CD4-positive, CD25-positive, alpha-beta regulatory T cell (primary cell): Measurements from ENCODE around the gene CDAN1. TPM values are rescaled to one million over a fixed set of nuclear protein-coding genes. Genes with fewer than 3 reads are reported as not detected.

Source experiments
- ATAC-seq, 2 donors: fragments of 150-1000 bp; cut with Tn5 transposase; one replicate each; pipeline ENCODE4 v1.10.0; 2021; ENCODE audit warnings: low read depth in 2 of 2, moderate number of reproducible peaks in 2 of 2, moderate library complexity in 1 of 2
- DNase-seq, 3 donors: peaks; one replicate each; pipeline versions ENCODE4 v3.0.0 to v3.0.0-alpha.2; 2012 to 2022; ENCODE audit warnings: mixed read lengths in 1 of 3
- H3K27ac ChIP-seq: one replicate; pipeline ENCODE4 v1.7.0; 2013; ENCODE audit warnings: mild to moderate bottlenecking, low read length; ENCODE audit not compliant: insufficient read depth, poor library complexity, severe bottlenecking
- H3K27me3 ChIP-seq: one replicate; pipeline ENCODE4 v1.7.0; 2013; ENCODE audit warnings: low read length; ENCODE audit not compliant: control insufficient read depth, insufficient read depth
- H3K36me3 ChIP-seq: one replicate; pipeline ENCODE4 v1.7.0; 2013; ENCODE audit warnings: mild to moderate bottlenecking, low read length, moderate library complexity; ENCODE audit not compliant: control insufficient read depth, insufficient read depth
- H3K4me1 ChIP-seq: 2 replicates; pipeline ENCODE4 v1.7.0; 2013; ENCODE audit warnings: mild to moderate bottlenecking, low read length; ENCODE audit not compliant: insufficient read depth, control insufficient read depth, poor library complexity, severe bottlenecking
- H3K4me3 ChIP-seq: one replicate; pipeline ENCODE4 v1.7.0; 2013; ENCODE audit warnings: low read depth, mild to moderate bottlenecking, low read length, moderate library complexity
- H3K9me3 ChIP-seq, 2 experiments: 1 replicate in 1 of 2; 2 replicates in 1 of 2; pipeline ENCODE4 v1.7.0; 2013; ENCODE audit warnings: low read length in 2 of 2, mild to moderate bottlenecking in 1 of 2, moderate library complexity in 1 of 2; ENCODE audit not compliant: control insufficient read depth in 2 of 2
- H3K27ac Mint-ChIP-seq, 3 donors: one replicate each; pipeline ENCODE4 v1.8.0; 2020 to 2022; ENCODE audit warnings: mild to moderate bottlenecking in 3 of 3, mixed read lengths in 3 of 3, moderate library complexity in 2 of 3
- H3K27me3 Mint-ChIP-seq: one replicate; pipeline ENCODE4 v1.8.0; 2022; ENCODE audit warnings: mild to moderate bottlenecking, mixed read lengths
- H3K36me3 Mint-ChIP-seq: one replicate; pipeline ENCODE4 v1.8.0; 2020; ENCODE audit warnings: mixed read lengths
- H3K4me1 Mint-ChIP-seq, 4 donors: one replicate each; pipeline ENCODE4 v1.8.0; 2020 to 2022; ENCODE audit warnings: mixed read lengths in 4 of 4, mild to moderate bottlenecking in 1 of 4
- H3K4me3 Mint-ChIP-seq, 4 donors: one replicate each; pipeline ENCODE4 v1.8.0; 2020 to 2022; ENCODE audit warnings: mild to moderate bottlenecking in 4 of 4, mixed read lengths in 4 of 4, moderate library complexity in 3 of 4
- H3K9me3 Mint-ChIP-seq, 7 donors: one replicate each; pipeline ENCODE4 v1.8.0; 2020 to 2022; ENCODE audit warnings: mixed read lengths in 7 of 7, mild to moderate bottlenecking in 3 of 7, moderate library complexity in 2 of 7
- polyA plus RNA-seq, 4 donors: library from polyadenylated mRNA; unstranded; fragments of 300-500 nt; fragmentation: Illumina TruSeq; gene quantifications; one replicate each; pipeline ENCODE4 v1.2.3, GENCODE V29; 2021
- total RNA-seq: library from RNA; stranded (reverse); gene quantifications from one replicate; pipeline ENCODE4 v1.2.3, GENCODE V29; 2022

CDAN1 gene
- total and polyA plus RNA-seq, 5 donors from 2014 or later, result 6.5 to 26.9 (median 6.9) TPM

- H3K4me3 ChIP-seq, result no peak overlapping the region
- no peaks in the 10 kb centered on the region for H3K9me3 Mint-ChIP-seq
- H3K27me3 ChIP-seq, result no peaks in the 10 kb centered on the region
- no peaks in the 10 kb centered on the region for H3K27me3 Mint-ChIP-seq
- no peak overlapping the region for H3K4me3 Mint-ChIP-seq
- no peak for ATAC-seq
- H3K4me1 ChIP-seq, result no peaks in the 10 kb centered on the region
- peak overlapping the region in 1 of 3 donors; percentile 20 for H3K27ac Mint-ChIP-seq
- no peak overlapping the region for H3K27ac ChIP-seq
- peaks cover 17% of the 10 kb centered on the region for H3K36me3 ChIP-seq
- no peaks in the 10 kb centered on the region for H3K4me1 Mint-ChIP-seq
- peaks cover 27% of the 10 kb centered on the region for H3K36me3 Mint-ChIP-seq
- no peak for DNase-seq
- H3K9me3 ChIP-seq, result no peaks in the 10 kb centered on the region
These were observed 57.4 kb downstream of the CDAN1 start for GRCh38 chr15:42679285-42680141.

GRCh38 chr15:42675021-42675420, 61.9 kb downstream of the CDAN1 start:
- no peak for ATAC-seq
- Histone ChIP-seq H3K4me1 (no peaks in the 10 kb centered on the region), H3K4me3 (no peak overlapping the region), H3K27ac (no peak overlapping the region), H3K9me3 (no peaks in the 10 kb centered on the region), H3K36me3 (peaks cover 8% of the 10 kb centered on the region), H3K27me3 (no peaks in the 10 kb centered on the region)
- Mint-ChIP-seq H3K36me3 (peaks cover 18% of the 10 kb centered on the region), H3K27ac (peak overlapping the region in 1 of 3 donors; percentile 25), H3K27me3 (no peaks in the 10 kb centered on the region), H3K4me3 (no peak overlapping the region), H3K4me1 (no peaks in the 10 kb centered on the region), H3K9me3 (no peaks in the 10 kb centered on the region)
- no peak for DNase-seq

GRCh38 chr15:42674472-42674871, 62.5 kb downstream of the CDAN1 start:
- no peak overlapping the region for H3K27ac ChIP-seq
- Mint-ChIP-seq H3K9me3 (no peaks in the 10 kb centered on the region), H3K4me3 (no peak overlapping the region), H3K27me3 (no peaks in the 10 kb centered on the region), H3K4me1 (no peaks in the 10 kb centered on the region), H3K27ac (peak overlapping the region in 1 of 3 donors; percentile 25), H3K36me3 (peaks cover 18% of the 10 kb centered on the region)
- peaks cover 8% of the 10 kb centered on the region for H3K36me3 ChIP-seq
- H3K4me3 ChIP-seq, result no peak overlapping the region
- ATAC-seq, result no peak
- H3K9me3 ChIP-seq, result no peaks in the 10 kb centered on the region
- no peaks in the 10 kb centered on the region for H3K27me3 ChIP-seq
- no peaks in the 10 kb centered on the region for H3K4me1 ChIP-seq
- no peak for DNase-seq

Other genes with a start within 250 kb of the CDAN1 start
- gene ZNF106, start 246.0 kb downstream of the CDAN1 start, total RNA-seq, result 47.5 TPM
- gene ZNF106, start 246.0 kb downstream of the CDAN1 start, polyA plus RNA-seq, result 10 to 100 TPM; 31.0 to 36.5 (median 34.6) TPM
- 54.0 TPM for gene SNAP23, start 241.5 kb downstream of the CDAN1 start, total RNA-seq
- gene SNAP23, start 241.5 kb downstream of the CDAN1 start, polyA plus RNA-seq, result 10 to 100 TPM; 67.2 to 86.5 (median 75.8) TPM
- 36.0 TPM for gene LRRC57, start 188.3 kb downstream of the CDAN1 start, total RNA-seq
- gene LRRC57, start 188.3 kb downstream of the CDAN1 start, polyA plus RNA-seq, result 10 to 100 TPM in 1 of 4 donors, 1 to 10 TPM in 3; 5.8 to 11.6 (median 7.3) TPM
- 24.4 TPM for gene HAUS2, start 188.3 kb downstream of the CDAN1 start, total RNA-seq
- 10 to 100 TPM; 21.0 to 33.1 (median 25.1) TPM for gene HAUS2, start 188.3 kb downstream of the CDAN1 start, polyA plus RNA-seq
- gene STARD9, start 161.5 kb downstream of the CDAN1 start, total RNA-seq, result 9.8 TPM
- gene STARD9, start 161.5 kb downstream of the CDAN1 start, polyA plus RNA-seq, result under 1 TPM; 0.07 to 0.24 (median 0.14) TPM
- 24.4 TPM for gene TTBK2, start 183.7 kb upstream of the CDAN1 start, total RNA-seq
- 10 to 100 TPM in 1 of 4 donors, 1 to 10 TPM in 3; 8.2 to 11.3 (median 8.5) TPM for gene TTBK2, start 183.7 kb upstream of the CDAN1 start, polyA plus RNA-seq